Breast epithelium (tissue), 4 donors: ENCODE measurements around the gene SNX11. TPM values are rescaled to one million over a fixed set of nuclear protein-coding genes. Genes with fewer than 3 reads are reported as not detected.
"Not testable (repeated sequence)": the region's sequence is repeated elsewhere in the genome, so short reads cannot be mapped to it uniquely, and the experiment has no call there.

Experiments
- DNase-seq, 2 donors: peaks; one replicate each; pipeline ENCODE4 v3.0.0-alpha.2; 2019; ENCODE audit warnings: low spot score in 2 of 2
- H3K27ac ChIP-seq, 2 donors: fragments of 200-600 bp; sonication (generic) in 1 of 2; one replicate each; pipeline ENCODE4 v1.5.1; 2016 to 2019; ENCODE audit warnings: mild to moderate bottlenecking in 1 of 2
- H3K27me3 ChIP-seq, 2 donors: fragments of 200-600 bp; sonication (generic) in 1 of 2; one replicate each; pipeline versions ENCODE4 v1.5.1 to v1.6.0; 2017 to 2019; ENCODE audit warnings: control low read depth in 1 of 2, mild to moderate bottlenecking in 1 of 2
- H3K36me3 ChIP-seq: fragments of 200-600 bp; one replicate; pipeline ENCODE4 v1.5.1; 2019
- H3K4me1 ChIP-seq, 2 donors: fragments of 200-600 bp; sonication (generic); one replicate each; pipeline ENCODE4 v1.5.1; 2016 to 2019; ENCODE audit warnings: control low read depth in 1 of 2
- H3K4me3 ChIP-seq, 3 donors: fragments of 200-600 bp; sonication (generic); 1 replicate in 2 of 3; 2 replicates in 1 of 3; pipeline ENCODE4 v1.5.1; 2016 to 2019; ENCODE audit warnings: mild to moderate bottlenecking in 3 of 3, moderate library complexity in 2 of 3
- H3K9me3 ChIP-seq, 2 donors: fragments of 200-600 bp; sonication (generic) in 1 of 2; one replicate each; pipeline ENCODE4 v1.5.1; 2016 to 2019; ENCODE audit warnings: control low read depth in 1 of 2
- POLR2A ChIP-seq: fragments of 450-650 bp; IDR thresholded peaks from one replicate; pipeline ENCODE4 v1.6.1; 2016; ENCODE audit warnings: antibody characterized with exemption, mild to moderate bottlenecking, moderate library complexity
- POLR2AphosphoS5 ChIP-seq, 3 donors: sonication (generic); formaldehyde crosslinking; IDR thresholded peaks; one replicate each; pipeline ENCODE4 v1.6.1; 2017; ENCODE audit warnings: antibody characterized with exemption in 3 of 3
- intact Hi-C: fragments of 100-400 bp; cut with DNase I; formaldehyde crosslinking; loops from one replicate; pipeline ENCODE4 v1.15.1; 2023; ENCODE audit warnings: low total_unique reads
- total RNA-seq, 3 donors: library from RNA; depleted of rRNA; stranded (reverse); fragments of >200 nt; gene quantifications; one replicate each; pipeline ENCODE4 v1.1.0, GENCODE V29; 2016
- TF ChIP-seq, protein P1 (sequence below), 3 donors: fragments of 450-650 bp; IDR thresholded peaks; one replicate each; pipeline ENCODE4 v1.5.1; 2016 to 2017; ENCODE audit warnings: antibody characterized with exemption in 3 of 3, mild to moderate bottlenecking in 3 of 3, moderate library complexity in 3 of 3

Gene SNX11
- total RNA-seq, 3 donors from 2014 or later = 13.4 to 19.7 (median 14.2) TPM

DNA sequence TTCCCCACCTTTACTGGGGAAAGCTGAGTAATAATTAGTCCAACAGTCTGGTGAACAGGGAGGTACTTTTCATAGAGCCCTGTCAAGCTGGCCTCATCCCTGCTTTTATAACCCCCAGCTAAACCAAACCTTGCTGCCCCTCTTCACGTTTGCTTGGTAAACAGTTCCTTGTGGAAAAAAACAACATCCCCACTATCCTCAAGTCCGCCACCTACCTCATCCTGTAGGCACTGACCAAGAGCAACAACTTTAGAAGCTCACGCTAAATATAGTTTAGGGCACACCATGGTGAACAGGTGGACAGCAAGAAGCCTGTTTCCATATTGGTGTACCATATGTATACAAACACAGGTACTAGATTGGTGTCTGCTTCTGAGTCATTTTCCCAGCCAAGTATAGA is 42.9 kb upstream of the SNX11 start:
- TF ChIP-seq POLR2A (no peak), POLR2AphosphoS5 (IDR thresholded peaks at IDR 0.05) (no peak)
- TF ChIP-seq, protein P1, sequence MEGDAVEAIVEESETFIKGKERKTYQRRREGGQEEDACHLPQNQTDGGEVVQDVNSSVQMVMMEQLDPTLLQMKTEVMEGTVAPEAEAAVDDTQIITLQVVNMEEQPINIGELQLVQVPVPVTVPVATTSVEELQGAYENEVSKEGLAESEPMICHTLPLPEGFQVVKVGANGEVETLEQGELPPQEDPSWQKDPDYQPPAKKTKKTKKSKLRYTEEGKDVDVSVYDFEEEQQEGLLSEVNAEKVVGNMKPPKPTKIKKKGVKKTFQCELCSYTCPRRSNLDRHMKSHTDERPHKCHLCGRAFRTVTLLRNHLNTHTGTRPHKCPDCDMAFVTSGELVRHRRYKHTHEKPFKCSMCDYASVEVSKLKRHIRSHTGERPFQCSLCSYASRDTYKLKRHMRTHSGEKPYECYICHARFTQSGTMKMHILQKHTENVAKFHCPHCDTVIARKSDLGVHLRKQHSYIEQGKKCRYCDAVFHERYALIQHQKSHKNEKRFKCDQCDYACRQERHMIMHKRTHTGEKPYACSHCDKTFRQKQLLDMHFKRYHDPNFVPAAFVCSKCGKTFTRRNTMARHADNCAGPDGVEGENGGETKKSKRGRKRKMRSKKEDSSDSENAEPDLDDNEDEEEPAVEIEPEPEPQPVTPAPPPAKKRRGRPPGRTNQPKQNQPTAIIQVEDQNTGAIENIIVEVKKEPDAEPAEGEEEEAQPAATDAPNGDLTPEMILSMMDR (IDR thresholded peaks at IDR 0.05) = no peak
- DNase-seq = no peak
- Histone ChIP-seq H3K4me3 (no peak overlapping the region), H3K4me1 (peaks cover 0 to 10% of the 10 kb centered on the region in 2 donors), H3K36me3 (no peaks in the 10 kb centered on the region), H3K27ac (peak overlapping the region; percentile 65 to 70), H3K27me3 (no peaks in the 10 kb centered on the region), H3K9me3 (no peaks in the 10 kb centered on the region)
- intact Hi-C loops = no loop called here

DNA sequence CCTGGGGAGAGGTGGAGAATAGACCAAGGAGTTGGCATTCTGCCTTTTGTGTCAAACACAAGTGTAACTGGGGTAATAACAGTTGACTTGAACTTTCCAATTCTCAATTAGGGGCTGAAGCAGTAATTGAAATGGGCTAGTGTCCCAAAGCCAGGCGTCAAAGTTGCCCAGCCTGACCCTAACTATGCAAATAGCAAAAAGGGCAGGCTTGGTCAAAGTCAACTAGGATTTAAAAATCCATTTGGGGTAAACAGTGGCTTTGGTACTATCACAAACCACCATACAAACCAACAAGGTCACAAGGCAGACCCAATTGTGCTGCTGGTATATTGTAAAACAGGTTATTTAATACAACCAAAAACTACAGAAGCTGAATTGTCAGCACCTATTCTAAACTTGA is 41.4 kb upstream of the SNX11 start:
- DNase-seq = no peak
- no peak for TF ChIP-seq POLR2AphosphoS5 (IDR thresholded peaks at IDR 0.05)
- TF ChIP-seq POLR2A = no peak
- TF ChIP-seq, protein P1 (IDR thresholded peaks at IDR 0.05) = no peak
- H3K36me3 ChIP-seq = no peaks in the 10 kb centered on the region
- H3K27ac ChIP-seq = peak overlapping the region; percentile 66 to 70
- H3K27me3 ChIP-seq = no peaks in the 10 kb centered on the region
- H3K9me3 ChIP-seq = no peaks in the 10 kb centered on the region
- no peak overlapping the region for H3K4me3 ChIP-seq
- intact Hi-C loops = no loop called here
- H3K4me1 ChIP-seq = peaks cover 0 to 10% of the 10 kb centered on the region in 2 donors

GRCh38 chr17:48066656-48067055 is 40.9 kb upstream of the SNX11 start:
- DNase-seq = no peak
- intact Hi-C loops = no loop called here
- Histone ChIP-seq H3K27me3 (no peaks in the 10 kb centered on the region), H3K36me3 (no peaks in the 10 kb centered on the region), H3K4me1 (peaks cover 0 to 10% of the 10 kb centered on the region in 2 donors), H3K4me3 (no peak overlapping the region), H3K9me3 (no peaks in the 10 kb centered on the region), H3K27ac (peak overlapping the region in 1 of 2 donors; percentile 70)
- TF ChIP-seq, protein P1 (IDR thresholded peaks at IDR 0.05) = no peak
- TF ChIP-seq POLR2AphosphoS5 (IDR thresholded peaks at IDR 0.05) (no peak), POLR2A (no peak)

GRCh38 chr17:48067245-48067644 is 40.3 kb upstream of the SNX11 start:
- intact Hi-C loops = no loop called here
- Histone ChIP-seq H3K27me3 (no peaks in the 10 kb centered on the region), H3K36me3 (no peaks in the 10 kb centered on the region), H3K9me3 (no peaks in the 10 kb centered on the region), H3K27ac (peak overlapping the region in 1 of 2 donors; percentile 70), H3K4me3 (no peak overlapping the region), H3K4me1 (peaks cover 0 to 10% of the 10 kb centered on the region in 2 donors)
- no peak for DNase-seq
- TF ChIP-seq, protein P1 (IDR thresholded peaks at IDR 0.05) = no peak
- TF ChIP-seq POLR2AphosphoS5 (IDR thresholded peaks at IDR 0.05) (no peak), POLR2A (no peak)

DNA sequence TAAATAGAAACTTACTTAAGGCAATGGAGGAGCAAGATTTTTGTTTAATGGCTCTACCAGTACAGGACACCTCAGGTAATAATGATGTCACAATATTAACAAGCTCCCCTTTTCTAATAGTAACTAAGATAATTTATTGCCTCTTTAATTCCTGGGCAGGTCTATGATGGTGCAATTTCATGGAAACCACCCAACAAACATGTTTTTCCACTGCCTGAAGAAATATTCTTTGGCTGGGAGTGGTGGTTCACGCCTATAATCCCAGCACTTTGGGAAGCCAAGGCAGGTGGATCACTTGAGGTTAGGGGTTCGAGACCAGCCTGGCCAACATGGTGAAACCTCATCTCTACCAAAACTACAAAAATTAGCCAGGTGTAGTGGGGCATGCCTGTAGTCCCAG is 39.8 kb upstream of the SNX11 start:
- intact Hi-C loops = not testable (repeated sequence)

DNA sequence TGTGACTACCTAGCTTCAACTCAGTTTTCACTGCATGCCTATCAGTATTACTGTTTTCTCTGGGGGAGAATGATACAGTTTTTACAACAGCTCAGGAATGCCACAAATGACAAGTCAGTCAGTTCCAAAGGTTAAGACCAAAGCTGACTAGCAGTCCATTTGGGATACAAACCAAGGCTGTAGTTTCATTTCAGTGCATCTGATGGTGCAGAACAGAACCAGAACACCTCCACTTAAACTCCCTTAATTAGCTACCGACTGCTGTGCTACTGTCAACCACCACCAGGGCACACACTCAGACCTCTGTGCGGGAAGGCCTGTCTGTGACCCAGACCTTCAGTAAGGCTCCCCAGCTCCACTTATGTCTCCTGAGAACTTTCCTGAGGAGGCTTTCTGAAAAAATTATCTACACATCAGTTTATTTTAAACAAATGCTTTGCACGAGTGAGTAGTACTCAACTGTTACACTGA is 39.0 kb upstream of the SNX11 start:
- H3K9me3 ChIP-seq = no peaks in the 10 kb centered on the region
- TF ChIP-seq, protein P1 (IDR thresholded peaks at IDR 0.05) = peak in 1 of 3 donors; percentile 20
- TF ChIP-seq POLR2AphosphoS5 (IDR thresholded peaks at IDR 0.05) = no peak
- no peak for TF ChIP-seq POLR2A
- no peak overlapping the region for H3K27ac ChIP-seq
- H3K36me3 ChIP-seq = no peaks in the 10 kb centered on the region
- intact Hi-C loops = no loop called here
- DNase-seq = no peak
- H3K4me1 ChIP-seq = peaks cover 0 to 10% of the 10 kb centered on the region in 2 donors
- H3K4me3 ChIP-seq = no peak overlapping the region
- H3K27me3 ChIP-seq = no peaks in the 10 kb centered on the region

More for the DNA sequence above, 39.8 kb upstream of the SNX11 start:
- H3K36me3 ChIP-seq, H3K9me3 ChIP-seq, H3K27me3 ChIP-seq, H3K4me3 ChIP-seq, H3K4me1 ChIP-seq, DNase-seq: not testable (repeated sequence)
- TF ChIP-seq POLR2AphosphoS5 (IDR thresholded peaks at IDR 0.05) = peak in 1 of 3 donors; percentile 14
- H3K27ac ChIP-seq = peak overlapping the region; percentile 57 to 70
